ENCODE data around the gene SCCPDH.
"Not testable (repeated sequence)": the region's sequence is repeated elsewhere in the genome, so short reads cannot be mapped to it uniquely, and the experiment has no call there.

SCCPDH gene

DNA sequence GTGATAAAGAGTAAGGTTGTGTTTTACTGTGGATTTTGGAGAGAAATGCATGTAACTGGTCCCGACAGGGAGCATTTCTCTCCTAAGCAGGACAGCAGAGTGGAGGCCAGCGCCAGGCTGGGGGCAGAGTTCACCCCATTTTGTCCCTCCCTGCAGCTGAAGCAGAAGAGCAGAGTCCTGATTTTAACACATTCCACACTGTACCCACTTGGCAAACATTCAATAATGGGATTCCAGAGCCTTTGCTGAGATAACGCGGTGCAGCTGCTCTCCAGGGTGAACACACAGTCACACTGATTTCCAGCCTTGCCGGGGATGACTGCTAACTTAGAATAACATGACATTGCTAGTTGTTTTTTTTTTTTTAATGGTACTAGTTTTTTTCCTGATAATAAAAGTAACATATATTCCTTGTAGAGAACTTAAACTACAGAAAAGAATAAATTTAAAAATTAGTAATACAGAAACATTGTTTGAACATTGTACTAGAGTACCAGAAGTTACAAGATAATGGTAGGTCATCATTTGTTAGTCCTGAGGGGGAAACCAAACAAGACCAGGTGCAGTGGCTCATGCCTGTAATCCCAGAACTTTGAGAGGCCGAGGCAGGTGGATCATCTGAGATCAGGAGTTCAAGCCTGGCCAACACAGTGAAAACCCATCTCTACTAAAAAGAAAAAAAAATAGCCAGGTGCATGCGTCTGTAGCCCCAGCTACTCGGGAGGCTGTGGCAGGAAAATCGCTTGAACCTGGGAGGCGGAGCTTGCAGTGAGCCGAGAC, 77.2 kb downstream of the SCCPDH start:
- no peak for DNase-seq (ENCODE audit: low spot score)

DNA sequence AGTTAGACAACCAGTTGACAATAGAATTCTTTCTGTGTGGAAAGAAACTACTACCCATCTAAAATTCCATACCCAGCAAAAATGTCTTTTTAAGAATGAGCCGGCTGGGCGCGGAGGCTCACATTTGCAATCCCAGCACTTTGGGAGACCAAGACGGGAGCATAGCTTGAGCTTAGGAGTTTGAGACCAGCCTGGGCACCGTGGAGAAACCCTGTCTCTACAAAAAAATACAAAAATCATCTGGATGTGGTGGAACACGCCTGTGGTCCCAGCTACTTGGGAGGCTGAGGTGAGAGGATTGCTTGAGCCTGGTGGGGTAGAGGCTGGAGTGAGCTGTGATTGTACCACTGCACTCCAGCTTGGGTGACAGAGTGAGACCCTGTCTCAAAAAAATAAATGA, 79.2 kb downstream of the SCCPDH start:
- no peak for DNase-seq (ENCODE audit: low spot score)

DNA sequence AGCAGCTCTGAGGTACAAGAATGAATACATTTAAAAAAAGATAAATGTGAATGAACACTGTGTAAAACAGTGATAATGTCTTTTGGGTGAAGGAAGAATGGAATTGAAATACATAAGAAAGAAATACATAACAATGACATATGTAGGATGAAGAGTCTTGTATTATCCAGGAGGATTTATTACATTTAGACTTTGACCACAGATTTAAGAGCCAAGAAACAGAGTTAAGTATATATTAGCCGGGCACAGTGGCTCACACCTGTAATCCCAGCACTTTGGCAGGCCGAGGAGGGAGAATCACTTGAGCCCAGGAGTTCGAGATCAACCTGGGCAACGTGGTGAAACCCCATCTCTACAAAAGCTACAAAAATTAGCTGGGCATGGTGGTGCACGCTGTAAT, 79.7 kb downstream of the SCCPDH start:
- no peak for DNase-seq (ENCODE audit: low spot score)

DNA sequence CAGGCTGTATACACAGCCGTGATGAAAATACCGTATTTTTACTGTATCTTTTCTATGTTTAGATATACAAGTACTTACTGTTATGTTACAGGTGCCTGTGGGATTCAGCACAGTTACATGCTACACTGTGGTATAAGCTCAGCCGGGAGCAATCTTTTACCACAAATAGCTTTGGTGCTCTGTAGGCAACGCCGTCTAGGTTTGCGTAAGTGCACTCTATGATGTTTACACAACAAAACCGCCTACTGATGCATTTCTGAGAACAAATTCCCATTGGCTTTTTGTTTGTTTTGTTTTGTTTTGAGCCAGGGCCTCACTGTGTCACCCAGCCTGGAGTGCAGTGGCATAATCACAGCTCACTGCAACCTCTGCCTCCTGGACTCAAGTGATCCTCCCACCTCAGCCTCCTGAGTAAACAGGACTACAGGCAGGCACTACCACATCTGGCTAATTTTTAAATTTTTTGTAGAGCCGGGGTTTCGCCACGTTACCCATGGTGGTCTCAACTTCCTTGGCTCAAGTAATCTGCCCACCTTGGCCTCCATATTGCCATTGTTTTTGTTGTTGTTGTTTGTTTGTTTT, 81.0 kb downstream of the SCCPDH start:
- DNase-seq (ENCODE audit: low spot score) = no peak

DNA sequence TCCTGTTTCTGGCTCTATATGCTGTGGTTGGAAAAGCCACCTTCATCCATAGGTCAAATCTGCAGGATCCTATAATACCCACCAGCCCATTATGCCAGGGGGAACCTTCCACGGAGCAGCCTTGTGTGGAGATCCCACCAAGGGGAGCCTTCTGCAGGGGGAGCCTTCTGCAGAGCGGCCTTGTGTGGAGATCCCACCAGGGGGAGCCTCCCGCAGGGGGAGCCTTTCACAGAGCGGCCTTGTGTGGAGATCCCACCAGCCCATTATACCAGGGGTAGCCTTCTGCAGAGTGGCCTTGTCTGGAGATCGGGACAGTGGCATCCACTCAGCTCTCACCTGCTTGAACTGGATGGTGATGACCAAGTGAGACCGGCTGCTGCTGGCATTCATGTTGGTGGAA, 85.3 kb downstream of the SCCPDH start:
- no peak for DNase-seq (ENCODE audit: low spot score)

DNA sequence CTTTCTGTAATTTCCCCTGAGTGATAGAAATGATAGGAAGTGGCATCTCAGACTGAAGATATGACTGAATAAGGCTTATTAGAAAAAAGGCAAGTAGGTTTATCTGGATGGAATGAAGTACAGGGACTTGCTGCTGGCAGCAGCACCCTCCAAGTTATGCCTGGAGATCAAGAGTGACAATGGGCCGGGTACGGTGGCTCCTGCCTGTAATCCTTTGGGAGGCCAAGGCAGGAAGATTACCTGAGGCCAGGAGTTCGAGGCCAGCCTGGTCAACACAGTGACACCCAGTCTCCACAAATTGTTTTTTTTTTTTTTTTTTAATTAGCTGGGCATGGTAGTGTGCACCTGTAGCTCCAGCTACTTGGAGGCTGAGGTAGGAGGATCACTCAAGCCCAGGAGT, 87.8 kb downstream of the SCCPDH start:
- DNase-seq (ENCODE audit: low spot score) = no peak

DNA sequence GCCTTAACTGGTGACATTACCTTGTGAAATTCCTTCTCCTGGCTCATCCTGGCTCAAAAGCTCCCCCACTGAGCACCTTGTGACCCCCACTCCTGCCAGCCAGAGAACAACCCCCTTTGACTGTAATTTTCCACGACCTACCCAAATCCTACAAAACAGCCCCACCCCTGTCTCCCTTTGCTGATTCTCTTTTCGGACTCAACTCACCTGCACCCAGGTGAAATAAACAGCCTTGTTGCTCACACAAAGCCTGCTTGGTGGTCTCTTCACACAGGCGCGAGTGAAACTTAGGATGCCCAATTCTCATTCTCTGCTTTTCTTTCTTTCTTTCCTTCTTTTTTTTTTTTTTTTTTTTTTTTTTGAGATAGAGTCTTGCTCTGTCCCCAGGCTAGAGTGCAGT, 89.1 kb downstream of the SCCPDH start:
- DNase-seq (ENCODE audit: low spot score) = not testable (repeated sequence)

DNA sequence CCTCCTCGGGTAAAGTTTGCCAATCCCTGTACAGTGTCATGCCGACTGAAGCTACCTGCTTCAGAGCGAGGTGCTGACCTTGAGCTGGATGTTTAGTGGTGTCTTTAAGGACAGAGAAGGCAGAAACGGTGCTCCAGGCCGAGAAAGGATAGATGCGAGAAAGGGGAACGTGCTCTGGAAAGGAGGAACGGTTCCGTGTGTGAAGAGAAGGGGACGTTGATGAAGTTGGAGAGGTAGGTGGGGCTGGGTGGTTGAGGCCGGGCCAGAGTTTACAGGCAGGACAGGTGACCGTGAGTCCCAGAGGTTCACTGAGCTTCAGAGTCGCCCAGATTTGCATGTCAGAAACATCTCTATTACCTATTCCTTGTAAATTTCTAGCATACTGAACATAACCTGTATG, 90.7 kb downstream of the SCCPDH start:
- no peak for DNase-seq (ENCODE audit: low spot score)

DNA sequence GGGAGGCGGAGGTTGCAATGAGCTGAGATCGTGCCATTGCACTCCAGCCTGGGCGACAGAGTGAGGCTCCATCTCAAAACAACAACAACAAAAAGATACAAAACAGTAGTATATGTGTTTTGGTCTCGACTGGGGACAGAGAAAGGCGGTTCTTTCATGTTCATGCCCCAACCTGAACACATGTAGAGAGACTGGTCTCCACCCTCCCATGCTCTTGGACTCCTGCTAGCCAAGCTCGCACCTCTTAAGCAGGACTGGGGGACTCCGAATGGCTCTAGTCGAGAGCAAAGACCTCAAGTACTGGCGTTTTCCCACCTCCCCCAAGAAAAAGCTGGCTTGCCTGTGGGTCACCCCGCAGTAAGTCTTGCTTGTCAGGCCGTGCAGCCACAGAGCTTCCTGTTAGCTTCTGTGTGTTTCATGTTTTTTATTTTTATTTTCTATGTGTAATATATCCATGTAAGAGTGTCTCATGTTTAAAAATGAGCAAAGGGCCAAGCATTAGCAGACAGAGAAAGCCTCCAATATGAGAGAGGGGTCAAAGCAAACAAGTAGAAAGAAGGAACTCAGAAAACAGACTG, 91.6 kb downstream of the SCCPDH start:
- DNase-seq (ENCODE audit: low spot score) = no peak

All from AG20443 (cell line).